Measurements from ENCODE around the gene INCA1. TPM values are rescaled to one million over a fixed set of nuclear protein-coding genes. Genes with fewer than 3 reads are reported as not detected.
"Not testable (repeated sequence)": the region's sequence is repeated elsewhere in the genome, so short reads cannot be mapped to it uniquely, and the experiment has no call there.

The INCA1 gene
- total and polyA plus RNA-seq, 2 experiments from 2014 or later: 1.9 to 6.9 TPM

- DNase-seq (ENCODE audit: low read depth in 1 of 2, low spot score in 1 of 2): peak; percentile 82 to 88
- no peak overlapping the region for H3K27ac ChIP-seq
- peaks cover 16% of the 10 kb centered on the region for H3K27me3 ChIP-seq
- no peaks in the 10 kb centered on the region for H3K36me3 ChIP-seq
- H3K9me3 ChIP-seq (ENCODE audit: low read depth): no peaks in the 10 kb centered on the region
- TF ChIP-seq CTCF (IDR thresholded peaks at IDR 0.05; ENCODE audit: low read depth, low read length): peak; percentile 70
- no peaks in the 10 kb centered on the region for H3K4me1 ChIP-seq (ENCODE audit: low read depth)
- H3K4me3 ChIP-seq: peak overlapping the region; percentile 28
Measured at GRCh38 chr17:5031365-5032082, 34.2 kb upstream of the INCA1 start.

DNA sequence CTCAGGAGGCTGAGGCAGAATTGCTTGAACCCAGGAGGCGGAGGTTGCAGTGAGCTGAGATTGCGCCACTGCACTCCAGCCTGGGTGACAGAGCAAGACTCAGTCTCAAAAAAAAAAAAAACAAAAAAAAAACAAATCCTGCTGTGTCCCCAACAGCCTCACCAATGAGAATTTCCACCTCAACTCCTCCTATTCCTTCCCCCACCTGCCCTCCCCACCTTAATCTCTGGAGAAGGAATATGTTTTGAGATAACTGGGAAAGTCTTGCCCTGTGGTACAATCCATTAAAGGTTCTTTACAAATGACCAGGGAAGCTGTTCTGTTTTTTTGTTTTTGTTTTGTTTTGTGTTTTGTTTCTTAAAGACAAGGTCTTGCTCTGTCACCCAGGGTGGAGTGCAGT lies 32.8 kb upstream of the INCA1 start:
- not testable (repeated sequence) for H3K4me3 ChIP-seq; H3K36me3 ChIP-seq; DNase-seq (ENCODE audit: low read depth in 1 of 2, low spot score in 1 of 2); H3K4me1 ChIP-seq (ENCODE audit: low read depth); H3K9me3 ChIP-seq (ENCODE audit: low read depth); H3K27ac ChIP-seq
- H3K27me3 ChIP-seq: peaks cover 11% of the 10 kb centered on the region

DNA sequence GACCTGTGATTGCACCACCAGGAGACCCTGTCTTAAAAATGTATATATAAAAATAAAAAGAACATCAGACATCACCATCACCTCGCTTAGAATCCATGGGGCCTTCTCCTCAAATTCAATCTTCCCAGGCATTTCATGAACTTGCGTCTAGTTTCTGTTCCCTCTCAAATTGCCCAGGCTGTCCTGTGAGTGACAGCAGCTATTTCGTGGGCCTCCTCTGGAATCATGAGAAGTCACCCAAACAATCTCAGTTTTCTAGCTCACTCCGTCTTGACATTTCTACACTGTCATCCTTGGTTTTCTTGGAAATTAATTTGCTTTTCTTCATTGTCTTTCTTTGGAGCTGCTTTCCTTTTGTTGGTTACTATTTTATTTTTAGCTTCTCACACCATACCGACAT lies 30.6 kb upstream of the INCA1 start:
- Histone ChIP-seq H3K27me3 (no peaks in the 10 kb centered on the region), H3K27ac (no peak overlapping the region), H3K4me3 (no peak overlapping the region), H3K4me1 (ENCODE audit: low read depth) (no peaks in the 10 kb centered on the region), H3K36me3 (peaks cover 4% of the 10 kb centered on the region), H3K9me3 (ENCODE audit: low read depth) (no peaks in the 10 kb centered on the region)
- no peak for DNase-seq (ENCODE audit: low read depth in 1 of 2, low spot score in 1 of 2)
- no peak for TF ChIP-seq CTCF (IDR thresholded peaks at IDR 0.05; ENCODE audit: low read depth, low read length)

DNA sequence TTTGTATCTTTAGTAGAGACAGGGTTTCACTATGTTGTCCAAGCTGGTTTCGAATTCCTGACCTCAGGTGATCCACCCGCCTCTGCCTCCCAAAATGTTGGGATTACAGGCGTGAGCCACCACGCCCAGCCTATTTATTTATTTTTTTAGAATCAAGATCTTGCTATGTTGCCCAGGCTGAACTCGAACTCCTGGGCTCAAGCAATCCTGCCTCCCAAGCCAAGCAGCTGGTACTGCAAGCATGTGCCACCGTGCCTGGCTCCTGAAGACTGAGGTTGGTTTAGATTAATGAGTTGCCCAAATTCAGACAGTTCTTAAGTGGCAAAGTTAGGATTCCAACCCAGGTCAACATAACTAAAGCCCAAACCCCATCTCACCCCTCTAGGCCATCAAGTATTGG lies 30.0 kb upstream of the INCA1 start:
- no peaks in the 10 kb centered on the region for H3K4me1 ChIP-seq (ENCODE audit: low read depth)
- no peaks in the 10 kb centered on the region for H3K27me3 ChIP-seq
- no peak overlapping the region for H3K4me3 ChIP-seq
- H3K27ac ChIP-seq: no peak overlapping the region
- no peak for DNase-seq (ENCODE audit: low read depth in 1 of 2, low spot score in 1 of 2)
- H3K9me3 ChIP-seq (ENCODE audit: low read depth): no peaks in the 10 kb centered on the region
- H3K36me3 ChIP-seq: peaks cover 8% of the 10 kb centered on the region
- no peak for TF ChIP-seq CTCF (IDR thresholded peaks at IDR 0.05; ENCODE audit: low read depth, low read length)

- Histone ChIP-seq H3K4me1 (ENCODE audit: low read depth) (no peaks in the 10 kb centered on the region), H3K27me3 (no peaks in the 10 kb centered on the region), H3K27ac (no peak overlapping the region), H3K4me3 (no peak overlapping the region), H3K36me3 (peaks cover 23% of the 10 kb centered on the region), H3K9me3 (ENCODE audit: low read depth) (no peaks in the 10 kb centered on the region)
- DNase-seq (ENCODE audit: low read depth in 1 of 2, low spot score in 1 of 2): no peak
- no peak for TF ChIP-seq CTCF (IDR thresholded peaks at IDR 0.05; ENCODE audit: low read depth, low read length)
Measured at GRCh38 chr17:5024604-5025003, 27.3 kb upstream of the INCA1 start.

DNA sequence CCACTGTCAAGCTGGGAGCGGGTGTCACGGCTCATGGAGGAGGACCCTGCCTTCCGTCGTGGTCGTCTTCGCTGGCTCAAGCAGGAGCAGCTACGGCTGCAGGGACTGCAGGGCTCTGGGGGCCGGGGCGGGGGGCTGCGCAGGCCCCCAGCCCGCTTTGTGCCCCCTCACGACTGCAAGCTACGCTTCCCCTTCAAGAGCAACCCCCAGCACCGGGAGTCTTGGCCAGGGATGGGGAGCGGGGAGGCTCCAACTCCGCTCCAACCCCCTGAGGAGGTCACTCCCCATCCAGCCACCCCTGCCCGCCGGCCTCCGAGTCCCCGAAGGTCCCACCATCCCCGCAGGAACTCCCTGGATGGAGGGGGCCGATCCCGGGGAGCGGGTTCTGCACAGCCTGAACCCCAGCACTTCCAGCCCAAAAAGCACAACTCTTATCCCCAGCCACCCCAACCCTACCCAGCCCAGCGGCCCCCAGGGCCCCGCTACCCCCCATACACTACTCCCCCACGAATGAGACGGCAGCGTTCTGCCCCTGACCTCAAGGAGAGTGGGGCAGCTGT lies 26.3 kb upstream of the INCA1 start:
- no peak for TF ChIP-seq CTCF (IDR thresholded peaks at IDR 0.05; ENCODE audit: low read depth, low read length)
- H3K36me3 ChIP-seq: peaks cover 23% of the 10 kb centered on the region
- no peak overlapping the region for H3K27ac ChIP-seq
- H3K4me1 ChIP-seq (ENCODE audit: low read depth): no peaks in the 10 kb centered on the region
- H3K9me3 ChIP-seq (ENCODE audit: low read depth): no peaks in the 10 kb centered on the region
- no peaks in the 10 kb centered on the region for H3K27me3 ChIP-seq
- DNase-seq (ENCODE audit: low read depth in 1 of 2, low spot score in 1 of 2): no peak
- no peak overlapping the region for H3K4me3 ChIP-seq
